Activated naive CD4-positive, alpha-beta T cell treated with anti-CD3 and anti-CD28 coated beads, Interleukin-2, amount 10 ng/mL, durations not matched to agents 7 days and 5 days (primary cell): ENCODE data around the gene HELLS.
A peak's percentile ranks its signal among the peaks of the same experiment; 100 is the strongest.
"Not testable (repeated sequence)": the region's sequence is repeated elsewhere in the genome, so short reads cannot be mapped to it uniquely, and the experiment has no call there.

Source experiments
- CTCF ChIA-PET: fragments of 350-600 bp; sonication (Branson Sonifier 250); formaldehyde crosslinking; loops from one replicate; lab custom pipeline; 2021; ENCODE audit warnings: antibody characterized with exemption; lab: Charles Lee
- DNase-seq: peaks from one replicate; pipeline ENCODE4 v3.0.0-alpha.2; 2020
- H3K27ac Mint-ChIP-seq: one replicate; pipeline ENCODE4 v1.8.0; 2021; ENCODE audit warnings: mild to moderate bottlenecking, moderate library complexity, mixed read lengths
- H3K27me3 Mint-ChIP-seq: one replicate; pipeline ENCODE4 v1.8.0; 2021; ENCODE audit warnings: mild to moderate bottlenecking, mixed read lengths
- H3K36me3 Mint-ChIP-seq: one replicate; pipeline ENCODE4 v1.8.0; 2021; ENCODE audit warnings: mixed read lengths
- H3K4me1 Mint-ChIP-seq: one replicate; pipeline ENCODE4 v1.8.0; 2021; ENCODE audit warnings: mixed read lengths
- H3K4me3 Mint-ChIP-seq: one replicate; pipeline ENCODE4 v1.8.0; 2021; ENCODE audit warnings: mild to moderate bottlenecking, moderate library complexity, mixed read lengths
- H3K9me3 Mint-ChIP-seq: one replicate; pipeline ENCODE4 v1.8.0; 2021; ENCODE audit warnings: mixed read lengths

The HELLS gene

GRCh38 chr10:94545391-94546048 is at the start of gene HELLS:
TSS of gene HELLS (plus strand) at chr10:94545788. CDS start at chr10:94545922, 134 bp downstream.
- peaks cover 43% of the 10 kb centered on the region for H3K4me1 Mint-ChIP-seq
- DNase-seq, result peak; percentile 87
- peaks cover 20% of the 10 kb centered on the region for H3K36me3 Mint-ChIP-seq
- no peaks in the 10 kb centered on the region for H3K9me3 Mint-ChIP-seq
- CTCF ChIA-PET, result no interaction called here
- peak within 1 kb of the TSS; percentile 91 for H3K27ac Mint-ChIP-seq
- peak within 1 kb of the TSS; percentile 96 for H3K4me3 Mint-ChIP-seq
- peaks cover 24% of the 10 kb centered on the region for H3K27me3 Mint-ChIP-seq

- Mint-ChIP-seq H3K4me3 (no peak overlapping the region), H3K27me3 (no peaks in the 10 kb centered on the region), H3K36me3 (no peaks in the 10 kb centered on the region), H3K4me1 (no peaks in the 10 kb centered on the region), H3K27ac (no peak overlapping the region), H3K9me3 (no peaks in the 10 kb centered on the region)
- CTCF ChIA-PET, result no interaction called here
- DNase-seq, result no peak
Measured at GRCh38 chr10:94496010-94496409, 49.6 kb upstream of the HELLS start.

DNA sequence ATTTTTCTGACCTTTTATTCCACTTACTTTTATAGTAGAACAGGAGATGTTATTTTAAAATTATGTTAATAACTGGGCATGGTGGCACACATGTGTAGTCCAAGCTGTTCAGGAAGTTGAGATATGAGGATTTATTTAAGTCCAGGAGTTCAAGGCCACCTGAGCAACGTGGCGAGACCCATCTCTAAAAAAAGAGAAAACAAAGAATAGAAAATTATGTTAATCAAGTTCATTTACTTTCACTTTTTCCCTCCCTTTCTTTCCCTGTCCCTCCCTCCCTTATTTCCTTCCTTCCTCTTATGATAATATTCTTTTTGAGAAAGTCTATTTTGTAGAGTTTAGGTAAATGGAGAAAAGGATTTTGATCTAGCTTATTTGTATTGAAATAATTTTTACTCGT is 48.9 kb upstream of the HELLS start:
- no peaks in the 10 kb centered on the region for H3K27me3 Mint-ChIP-seq
- H3K36me3 Mint-ChIP-seq, result no peaks in the 10 kb centered on the region
- H3K27ac Mint-ChIP-seq, result no peak overlapping the region
- CTCF ChIA-PET, result no interaction called here
- H3K4me1 Mint-ChIP-seq, result no peaks in the 10 kb centered on the region
- no peak overlapping the region for H3K4me3 Mint-ChIP-seq
- no peak for DNase-seq
- H3K9me3 Mint-ChIP-seq, result no peaks in the 10 kb centered on the region

DNA sequence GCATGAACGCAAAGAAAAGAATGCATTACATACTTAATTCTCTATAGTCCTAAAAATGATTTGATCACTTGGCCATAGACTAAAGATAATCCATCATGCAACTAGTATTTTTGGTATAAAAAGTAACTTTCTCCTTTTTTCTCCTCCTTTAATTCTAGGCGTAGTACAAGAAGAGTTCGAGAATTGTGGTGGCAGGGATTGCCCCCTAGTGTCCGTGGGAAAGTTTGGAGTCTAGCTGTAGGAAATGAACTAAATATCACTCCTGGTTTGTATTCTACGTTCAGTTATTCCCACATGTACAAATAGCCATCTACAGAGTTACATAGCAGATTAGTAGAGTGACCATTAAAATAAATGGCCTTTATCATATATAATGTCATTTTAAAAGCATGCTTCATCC is 45.5 kb upstream of the HELLS start:
- Mint-ChIP-seq H3K36me3 (no peaks in the 10 kb centered on the region), H3K4me1 (no peaks in the 10 kb centered on the region), H3K4me3 (no peak overlapping the region), H3K9me3 (no peaks in the 10 kb centered on the region), H3K27ac (no peak overlapping the region), H3K27me3 (no peaks in the 10 kb centered on the region)
- DNase-seq, result no peak
- CTCF ChIA-PET, result no interaction called here

- H3K27me3 Mint-ChIP-seq, result peaks cover 5% of the 10 kb centered on the region
- CTCF ChIA-PET, result no interaction called here
- no peaks in the 10 kb centered on the region for H3K4me1 Mint-ChIP-seq
- no peak for DNase-seq
- no peaks in the 10 kb centered on the region for H3K9me3 Mint-ChIP-seq
- H3K27ac Mint-ChIP-seq, result no peak overlapping the region
- H3K36me3 Mint-ChIP-seq, result no peaks in the 10 kb centered on the region
- no peak overlapping the region for H3K4me3 Mint-ChIP-seq
Measured at GRCh38 chr10:94521276-94522250, 24.0 kb upstream of the HELLS start.

- H3K27ac Mint-ChIP-seq, result no peak overlapping the region
- H3K9me3 Mint-ChIP-seq, result no peaks in the 10 kb centered on the region
- no peak overlapping the region for H3K4me3 Mint-ChIP-seq
- H3K27me3 Mint-ChIP-seq, result peaks cover 14% of the 10 kb centered on the region
- H3K4me1 Mint-ChIP-seq, result no peaks in the 10 kb centered on the region
- no peaks in the 10 kb centered on the region for H3K36me3 Mint-ChIP-seq
- no peak for DNase-seq
- CTCF ChIA-PET, result no interaction called here
Measured at GRCh38 chr10:94524146-94524545, 21.4 kb upstream of the HELLS start.

DNA sequence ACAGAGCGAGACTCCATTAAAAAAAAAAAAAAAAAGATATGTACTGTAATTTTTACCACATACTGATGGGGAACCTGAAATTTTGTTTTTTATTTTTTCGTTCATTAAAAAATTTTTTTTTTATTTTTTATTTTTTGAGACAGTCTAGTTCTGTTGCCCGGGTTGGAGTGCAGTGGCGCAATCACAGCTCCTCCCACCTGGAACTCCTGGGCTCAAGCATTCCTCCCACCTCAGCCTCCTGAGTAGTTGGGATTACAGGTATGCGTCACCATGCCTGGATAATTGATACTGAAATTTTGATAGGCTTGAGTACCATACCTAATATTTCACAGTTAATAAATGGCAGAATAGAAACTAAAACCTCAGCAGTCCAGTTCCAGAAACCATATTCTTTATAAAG is 20.9 kb upstream of the HELLS start:
- Mint-ChIP-seq H3K36me3 (no peaks in the 10 kb centered on the region), H3K9me3 (no peaks in the 10 kb centered on the region), H3K4me3 (no peak overlapping the region), H3K4me1 (no peaks in the 10 kb centered on the region), H3K27ac (no peak overlapping the region), H3K27me3 (peaks cover 14% of the 10 kb centered on the region)
- no peak for DNase-seq
- CTCF ChIA-PET, result no interaction called here

DNA sequence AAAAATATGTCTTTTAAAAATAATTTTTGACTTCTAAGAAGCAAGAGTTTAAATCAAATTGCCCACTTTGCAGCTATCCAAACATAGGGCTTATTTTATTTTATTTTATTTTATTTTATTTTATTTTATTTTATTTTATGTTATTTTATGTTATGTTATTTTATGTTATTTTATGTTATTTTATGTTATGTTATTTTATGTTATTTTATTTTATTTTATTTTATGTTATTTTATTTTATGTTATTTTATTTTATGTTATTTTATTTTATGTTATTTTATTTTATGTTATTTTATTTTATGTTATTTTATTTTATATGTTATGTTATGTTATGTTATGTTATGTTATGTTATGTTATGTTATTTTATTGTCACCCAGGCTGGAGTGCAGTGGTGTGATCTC is 14.0 kb upstream of the HELLS start:
- H3K27me3 Mint-ChIP-seq, result peaks cover 13% of the 10 kb centered on the region
- DNase-seq, result not testable (repeated sequence)

GRCh38 chr10:94533027-94533426 is 12.6 kb upstream of the HELLS start:
- Mint-ChIP-seq H3K4me3 (no peak overlapping the region), H3K27ac (no peak overlapping the region), H3K4me1 (no peaks in the 10 kb centered on the region), H3K36me3 (no peaks in the 10 kb centered on the region), H3K9me3 (no peaks in the 10 kb centered on the region), H3K27me3 (peaks cover 19% of the 10 kb centered on the region)
- CTCF ChIA-PET, result no interaction called here
- DNase-seq, result no peak

More for the DNA sequence above, 14.0 kb upstream of the HELLS start:
- H3K4me1 Mint-ChIP-seq, H3K9me3 Mint-ChIP-seq, H3K36me3 Mint-ChIP-seq, CTCF ChIA-PET, H3K27ac Mint-ChIP-seq, H3K4me3 Mint-ChIP-seq: not testable (repeated sequence)

- H3K9me3 Mint-ChIP-seq, H3K27ac Mint-ChIP-seq, CTCF ChIA-PET, H3K36me3 Mint-ChIP-seq, DNase-seq, H3K4me3 Mint-ChIP-seq: not testable (repeated sequence)
- H3K4me1 Mint-ChIP-seq, result peaks cover 29% of the 10 kb centered on the region
- H3K27me3 Mint-ChIP-seq, result peaks cover 44% of the 10 kb centered on the region
Measured at GRCh38 chr10:94542282-94542681, 3.3 kb upstream of the HELLS start.

DNA sequence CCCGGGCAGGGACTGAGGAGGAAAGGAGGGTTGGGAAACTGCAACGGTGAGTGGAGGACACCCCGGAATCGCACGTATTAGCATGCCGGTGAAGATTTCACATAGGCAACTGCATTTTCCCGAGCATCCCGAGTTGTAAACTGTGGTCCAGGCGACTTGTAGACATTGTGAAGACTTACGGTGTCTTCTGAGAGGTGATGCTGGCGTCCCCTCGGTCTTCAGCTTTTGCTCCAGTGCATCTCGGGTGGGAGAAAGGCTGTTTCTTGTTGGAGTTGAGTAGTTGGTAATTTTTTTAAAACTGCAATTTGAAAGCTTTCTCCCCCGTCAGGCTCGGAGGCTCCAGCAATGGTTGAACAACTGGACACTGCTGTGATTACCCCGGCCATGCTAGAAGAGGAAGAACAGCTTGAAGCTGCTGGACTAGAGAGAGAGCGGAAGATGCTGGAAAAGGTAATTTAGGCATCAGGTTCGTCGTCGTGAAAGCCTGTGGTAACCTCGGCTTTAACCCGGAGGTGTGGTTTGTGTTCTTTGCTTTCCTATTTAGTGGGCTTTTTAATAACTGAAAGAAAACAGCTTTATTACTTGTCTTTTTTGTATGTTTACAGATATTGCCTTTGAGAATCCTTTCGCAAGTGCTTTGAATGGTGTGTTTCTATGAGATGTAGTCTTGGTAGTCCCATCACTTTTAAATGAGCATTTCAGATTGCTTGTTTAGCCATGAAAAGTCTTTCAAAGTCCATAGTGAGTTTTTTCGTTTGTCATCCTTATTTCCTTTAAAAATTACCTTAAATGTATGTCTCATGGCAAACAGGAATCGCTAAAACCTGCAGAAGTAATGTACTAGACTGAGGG is 687 bp downstream of the HELLS start:
- Mint-ChIP-seq H3K27ac (peak overlapping the region; percentile 91), H3K27me3 (peaks cover 20% of the 10 kb centered on the region), H3K4me3 (peak overlapping the region; percentile 96), H3K36me3 (peaks cover 22% of the 10 kb centered on the region), H3K9me3 (no peaks in the 10 kb centered on the region), H3K4me1 (peaks cover 43% of the 10 kb centered on the region)
- CTCF ChIA-PET, result no interaction called here
- DNase-seq, result no peak

- peak overlapping the region; percentile 96 for H3K4me3 Mint-ChIP-seq
Measured at GRCh38 chr10:94546901-94547185, 1.3 kb downstream of the HELLS start.

GRCh38 chr10:94549221-94549620 is 3.6 kb downstream of the HELLS start:
- Mint-ChIP-seq H3K4me3 (no peak overlapping the region), H3K27me3 (no peaks in the 10 kb centered on the region), H3K27ac (no peak overlapping the region), H3K4me1 (peaks cover 34% of the 10 kb centered on the region), H3K36me3 (peaks cover 26% of the 10 kb centered on the region), H3K9me3 (no peaks in the 10 kb centered on the region)
- CTCF ChIA-PET, result no interaction called here
- no peak for DNase-seq

More at GRCh38 chr10:94546901-94547185, 1.3 kb downstream of the HELLS start:
- Mint-ChIP-seq H3K9me3 (no peaks in the 10 kb centered on the region), H3K4me1 (peaks cover 43% of the 10 kb centered on the region), H3K27ac (peak overlapping the region; percentile 91), H3K27me3 (peaks cover 14% of the 10 kb centered on the region), H3K36me3 (peaks cover 22% of the 10 kb centered on the region)
- DNase-seq, result no peak
- CTCF ChIA-PET, result no interaction called here

GRCh38 chr10:94567714-94568307 is 22.2 kb downstream of the HELLS start:
- H3K4me3 Mint-ChIP-seq, H3K27me3 Mint-ChIP-seq, H3K9me3 Mint-ChIP-seq, DNase-seq, CTCF ChIA-PET, H3K4me1 Mint-ChIP-seq, H3K27ac Mint-ChIP-seq: not testable (repeated sequence)
- H3K36me3 Mint-ChIP-seq, result peaks cover 39% of the 10 kb centered on the region
